Psoas muscle (tissue), 8 donors: ENCODE measurements around the gene COX20. TPM values are rescaled to one million over a fixed set of nuclear protein-coding genes. Genes with fewer than 3 reads are reported as not detected.

Source experiments
- ATAC-seq, 4 donors: fragments of 200-7000 bp; cut with Tn5 transposase; one replicate each; pipeline ENCODE4 v1.9.1; 2020; ENCODE audit warnings: moderate library complexity in 3 of 4, mild to moderate bottlenecking in 2 of 4
- DNase-seq, 2 donors: peaks; one replicate each; pipeline ENCODE4 v3.0.0-alpha.2; 2020
- H3K27ac ChIP-seq: fragments of 200-600 bp; one replicate; pipeline ENCODE4 v1.8.0; 2022
- H3K27me3 ChIP-seq, 3 donors: fragments of 200-600 bp in 1 of 3; one replicate each; pipeline versions ENCODE4 v1.6.1 to v1.8.0; 2013 to 2022; ENCODE audit warnings: low read length in 2 of 3, mild to moderate bottlenecking in 2 of 3, moderate library complexity in 1 of 3; ENCODE audit not compliant: insufficient read depth in 3 of 3
- H3K36me3 ChIP-seq, 2 donors: fragments of 200-600 bp in 1 of 2; one replicate each; pipeline versions ENCODE4 v1.6.1 to v1.8.0; 2013 to 2022; ENCODE audit warnings: low read depth in 1 of 2, mild to moderate bottlenecking in 1 of 2, moderate library complexity in 1 of 2; ENCODE audit not compliant: insufficient read depth in 1 of 2
- H3K4me1 ChIP-seq: fragments of 200-600 bp; one replicate; pipeline ENCODE4 v1.8.0; 2022
- H3K4me3 ChIP-seq: fragments of 200-600 bp; one replicate; pipeline ENCODE4 v1.8.0; 2022; ENCODE audit warnings: mild to moderate bottlenecking
- H3K9me3 ChIP-seq: fragments of 200-600 bp; one replicate; pipeline ENCODE4 v1.8.0; 2022
- CTCF ChIP-seq: fragments of 200-600 bp; IDR thresholded peaks from one replicate; pipeline ENCODE4 v1.8.0; 2022; ENCODE audit warnings: antibody characterized with exemption
- whole genome bisulfite sequencing, 3 donors: extraction: QIAGEN DNeasy Blood & Tissue Kit; methylation state at CpG; one replicate each; pipeline versions ENCODE4 v1.1.6 to v1.1.7; 2013; 5-methylcytosine and 5-hydroxymethylcytosine counted together
- intact Hi-C, 2 donors: fragments of 100-400 bp; cut with DNase I; formaldehyde crosslinking; loops; one replicate each; pipeline versions ENCODE4 v1.11.0 to v1.14.2; 2022
- long read RNA-seq, 2 donors: library from polyadenylated mRNA; unstranded; transcript quantifications; one replicate each; pipeline ENCODE4 v2.0.0, GENCODE V29; 2021
- polyA plus RNA-seq, 3 donors: library from polyadenylated mRNA; stranded (reverse); fragments of 200-250 nt; gene quantifications; one replicate each; pipeline ENCODE4 v1.2.3, GENCODE V29; 2013
- total RNA-seq, 4 donors: library from RNA; stranded (reverse); fragmentation: NEBNext Ultra II Directional in 2 of 4; extraction: Animal tissue kit (Norgen Biotek cat#: 25700) in 2 of 4; gene quantifications; one replicate each; pipeline versions ENCODE4 v1.2.1 to v1.2.4, GENCODE V29; 2021 to 2023
- donor health status: healthy with polysubstance abuse.
- donor health status: DM: no; HTN: no; CAD: no; lungs with moderate emphysema.
- donor health status: Bipolar disorder and iron deficiency.
- donor health status: healthy.
- donor health status: DM: yes; HTN: yes; CAD: no.
- donor health status: DM: no; HTN: no; CAD: no.
- donor health status: DM: no; HTN: no; CAD: no.
- donor health status: DM: yes; HTN: yes; CAD: no.

Gene COX20, protein sequence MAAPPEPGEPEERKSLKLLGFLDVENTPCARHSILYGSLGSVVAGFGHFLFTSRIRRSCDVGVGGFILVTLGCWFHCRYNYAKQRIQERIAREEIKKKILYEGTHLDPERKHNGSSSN
- total RNA-seq: 10 to 100 TPM; 22.6 to 35.8 (median 33.4) TPM
- polyA plus RNA-seq: 10 to 100 TPM; 53.3 to 76.8 (median 53.5) TPM
- long read RNA-seq, donor 1, transcript COX20-203 (4 exons, 2,631 nt): major isoform, 41 of 60 reads
- long read RNA-seq, donor 1, transcript COX20-202 (3 exons, 1,005 nt): minor isoform, 14 of 60 reads
- long read RNA-seq, donor 1, partial matches to known transcripts: 0 of 60 reads
- long read RNA-seq, donor 1, other reads (novel, unspliced or antisense): 5 of 60 reads
- long read RNA-seq, donor 2, transcript COX20-203 (4 exons, 2,631 nt): major isoform, 83 of 128 reads
- long read RNA-seq, donor 2, transcript COX20-202 (3 exons, 1,005 nt): minor isoform, 29 of 128 reads
- long read RNA-seq, donor 2, transcript COX20-204 (3 exons, 2,616 nt): minor isoform, 5 of 128 reads
- long read RNA-seq, donor 2, partial matches to known transcripts: 1 of 128 reads
- long read RNA-seq, donor 2, other reads (novel, unspliced or antisense): 8 of 128 reads

- Histone ChIP-seq H3K27ac (peak within 1 kb of the TSS; percentile 97), H3K9me3 (no peaks in the 10 kb centered on the region), H3K4me1 (peaks cover 39% of the 10 kb centered on the region), H3K4me3 (peak within 1 kb of the TSS; percentile 89), H3K27me3 (no peaks in the 10 kb centered on the region), H3K36me3 (peaks cover 0 to 16% of the 10 kb centered on the region in 2 donors)
- WGBS, 3 donors: 0% methylated on average over 41 to 77 of the region's 77 CpGs
- DNase-seq (peak; percentile 92 to 96), ATAC-seq (peak; percentile 84 to 86 (median 85))
- TF ChIP-seq CTCF: no peak
- intact Hi-C loops: loop anchor here (1.0 to 2.0 kb wide), 2 partner anchors 27 to 135 kb away; no protein-coding TSS in a partner anchor
Observed at GRCh38 chr1:244835276-244836134, at the start of gene COX20. TSS of gene COX20 (plus strand) at chr1:244835658. CDS start at chr1:244835715, 57 bp downstream.

DNA sequence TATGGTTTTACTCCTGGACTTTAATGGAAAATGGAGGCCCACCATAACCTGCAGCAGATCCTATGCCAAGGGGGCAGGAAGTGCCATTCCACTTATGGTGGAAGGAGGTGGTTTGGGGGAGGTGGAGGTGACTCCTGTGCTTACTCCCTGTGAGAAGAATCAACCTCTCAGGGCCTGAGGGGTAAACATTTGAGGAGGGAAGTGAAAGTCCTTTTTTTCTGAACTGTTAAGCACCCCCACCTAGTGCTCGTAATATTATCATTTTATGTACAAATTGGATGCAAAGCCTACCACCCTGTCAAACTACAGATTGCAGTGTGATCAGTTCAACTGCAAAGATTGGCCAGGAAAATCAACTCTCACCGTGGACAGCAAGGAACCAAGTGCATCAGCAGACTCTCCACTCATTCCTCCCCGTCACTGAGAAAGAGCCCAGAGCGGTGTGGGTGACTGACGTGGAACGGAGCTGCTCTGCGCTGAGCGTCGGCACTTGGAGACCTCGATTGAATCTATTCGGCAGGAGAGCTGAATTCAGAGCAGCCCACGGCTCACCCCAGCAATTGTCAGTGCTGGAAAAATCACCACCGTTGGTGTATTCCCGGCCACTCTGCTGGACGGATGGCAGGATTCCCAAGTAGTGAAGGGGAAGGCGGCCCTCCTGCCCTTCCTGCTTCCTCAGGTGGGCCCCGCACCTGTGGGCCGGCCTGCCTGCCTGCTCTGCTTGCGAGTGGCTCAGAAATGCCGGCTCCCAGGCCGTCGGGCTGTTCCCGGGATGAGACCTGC is 46.8 kb upstream of the COX20 start:
- Histone ChIP-seq H3K27ac (no peak overlapping the region), H3K36me3 (no peaks in the 10 kb centered on the region), H3K27me3 (no peaks in the 10 kb centered on the region), H3K4me1 (no peaks in the 10 kb centered on the region), H3K4me3 (no peak overlapping the region), H3K9me3 (no peaks in the 10 kb centered on the region)
- 70 to 77% (median 74%) methylated on average over 23 of the region's 23 CpGs for WGBS, 3 donors
- no peak for TF ChIP-seq CTCF
- ATAC-seq (no peak), DNase-seq (no peak)
- intact Hi-C loops: no loop called here

GRCh38 chr1:244789276-244789580 is 46.2 kb upstream of the COX20 start:
- no peaks in the 10 kb centered on the region for H3K4me1 ChIP-seq
- H3K4me3 ChIP-seq: no peak overlapping the region
- no peaks in the 10 kb centered on the region for H3K9me3 ChIP-seq
- no peak for TF ChIP-seq CTCF
- H3K27ac ChIP-seq: no peak overlapping the region
- no peak for DNase-seq
- no peaks in the 10 kb centered on the region for H3K27me3 ChIP-seq
- intact Hi-C loops: no loop called here
- no peak for ATAC-seq
- H3K36me3 ChIP-seq: no peaks in the 10 kb centered on the region
- WGBS, 3 donors: 61 to 65% (median 65%) methylated on average over 4 of the region's 4 CpGs

GRCh38 chr1:244789731-244790130 is 45.7 kb upstream of the COX20 start:
- H3K27ac ChIP-seq: no peak overlapping the region
- no peak overlapping the region for H3K4me3 ChIP-seq
- intact Hi-C loops: no loop called here
- no peak for TF ChIP-seq CTCF
- H3K36me3 ChIP-seq: no peaks in the 10 kb centered on the region
- no peak for ATAC-seq
- no peaks in the 10 kb centered on the region for H3K27me3 ChIP-seq
- 64 to 71% (median 68%) methylated on average over 4 of the region's 4 CpGs for WGBS, 3 donors
- H3K9me3 ChIP-seq: no peaks in the 10 kb centered on the region
- no peaks in the 10 kb centered on the region for H3K4me1 ChIP-seq
- no peak for DNase-seq
